ENCODE results near the gene SSNA1.

- no peak for TF ChIP-seq CTCF (tag by site-specific recombination; IDR thresholded peaks at IDR 0.05)
- no peak for TF ChIP-seq KLF16 (tag by site-specific recombination; IDR thresholded peaks at IDR 0.05)
- no peak for TF ChIP-seq ZNF785 (tag by site-specific recombination; IDR thresholded peaks at IDR 0.05)
Observed at GRCh38 chr9:137237759-137238726, 49.6 kb downstream of the SSNA1 start.

All from HEK293 (cell line).